Fibroblast of villous mesenchyme (primary cell): ENCODE results near the gene SPAG17. TPM values are rescaled to one million over a fixed set of nuclear protein-coding genes. Genes with fewer than 3 reads are reported as not detected.

ENCODE experiments used
- DNase-seq: peaks from one replicate; pipeline ENCODE4 v3.0.0-alpha.2; 2010; ENCODE audit warnings: low read depth
- H3K4me3 ChIP-seq: 2 replicates; pipeline ENCODE4 v1.5.1; 2011; ENCODE audit warnings: low read depth, mild to moderate bottlenecking, low read length
- total RNA-seq: library from RNA; depleted of rRNA; stranded (reverse); fragments of >200 nt; gene quantifications from 2 replicates; pipeline ENCODE4 v1.2.3, GENCODE V29; 2012
- TF ChIP-seq, protein P1 (sequence below): IDR thresholded peaks from 2 replicates; pipeline ENCODE4 v1.5.1; 2012; ENCODE audit warnings: low read depth, mild to moderate bottlenecking, low read length; ENCODE audit not compliant: insufficient read depth

The SPAG17 gene
- total RNA-seq, 1 donor: not detected

DNA sequence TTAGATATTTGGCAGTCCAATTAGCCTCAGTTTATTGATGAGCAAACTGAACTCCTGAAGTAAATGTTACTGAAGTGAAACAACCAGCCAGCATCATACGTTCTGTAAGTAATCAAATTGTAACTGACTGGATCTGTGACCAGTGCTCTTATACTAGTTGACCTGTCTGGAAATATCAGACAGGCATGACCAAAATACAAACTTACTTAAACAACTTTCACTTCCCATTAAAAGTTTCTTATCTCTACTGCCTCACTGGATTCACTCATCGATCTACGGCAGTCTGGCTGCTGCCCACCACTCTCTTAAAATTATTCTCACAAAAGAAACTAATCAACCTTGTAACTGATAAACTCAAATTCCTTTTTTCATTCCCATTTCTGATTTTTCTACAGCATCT lies 199.1 kb downstream of the SPAG17 start:
- TF ChIP-seq, protein P1, sequence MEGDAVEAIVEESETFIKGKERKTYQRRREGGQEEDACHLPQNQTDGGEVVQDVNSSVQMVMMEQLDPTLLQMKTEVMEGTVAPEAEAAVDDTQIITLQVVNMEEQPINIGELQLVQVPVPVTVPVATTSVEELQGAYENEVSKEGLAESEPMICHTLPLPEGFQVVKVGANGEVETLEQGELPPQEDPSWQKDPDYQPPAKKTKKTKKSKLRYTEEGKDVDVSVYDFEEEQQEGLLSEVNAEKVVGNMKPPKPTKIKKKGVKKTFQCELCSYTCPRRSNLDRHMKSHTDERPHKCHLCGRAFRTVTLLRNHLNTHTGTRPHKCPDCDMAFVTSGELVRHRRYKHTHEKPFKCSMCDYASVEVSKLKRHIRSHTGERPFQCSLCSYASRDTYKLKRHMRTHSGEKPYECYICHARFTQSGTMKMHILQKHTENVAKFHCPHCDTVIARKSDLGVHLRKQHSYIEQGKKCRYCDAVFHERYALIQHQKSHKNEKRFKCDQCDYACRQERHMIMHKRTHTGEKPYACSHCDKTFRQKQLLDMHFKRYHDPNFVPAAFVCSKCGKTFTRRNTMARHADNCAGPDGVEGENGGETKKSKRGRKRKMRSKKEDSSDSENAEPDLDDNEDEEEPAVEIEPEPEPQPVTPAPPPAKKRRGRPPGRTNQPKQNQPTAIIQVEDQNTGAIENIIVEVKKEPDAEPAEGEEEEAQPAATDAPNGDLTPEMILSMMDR: no peak
- no peak for DNase-seq
- no peak overlapping the region for H3K4me3 ChIP-seq

DNA sequence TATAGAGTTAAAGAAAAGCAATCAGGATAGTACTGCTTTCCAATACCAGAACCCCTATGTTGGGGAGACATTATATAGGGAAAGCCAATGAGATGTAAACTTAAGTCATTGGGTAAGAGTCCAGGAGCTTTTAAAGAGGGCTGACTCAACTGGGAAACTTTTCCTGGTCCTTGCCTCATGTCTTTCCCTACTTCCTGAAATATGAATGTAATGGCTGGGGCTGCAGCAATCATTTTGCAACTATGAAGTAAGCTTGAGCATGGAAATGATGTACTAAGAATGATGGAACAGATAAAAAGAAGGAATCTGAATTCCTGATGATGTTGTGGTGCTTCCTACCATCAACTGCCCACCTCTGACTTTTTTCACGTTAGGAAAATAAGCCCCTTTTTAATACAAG lies 199.8 kb downstream of the SPAG17 start:
- TF ChIP-seq, protein P1: no peak
- no peak overlapping the region for H3K4me3 ChIP-seq
- no peak for DNase-seq

DNA sequence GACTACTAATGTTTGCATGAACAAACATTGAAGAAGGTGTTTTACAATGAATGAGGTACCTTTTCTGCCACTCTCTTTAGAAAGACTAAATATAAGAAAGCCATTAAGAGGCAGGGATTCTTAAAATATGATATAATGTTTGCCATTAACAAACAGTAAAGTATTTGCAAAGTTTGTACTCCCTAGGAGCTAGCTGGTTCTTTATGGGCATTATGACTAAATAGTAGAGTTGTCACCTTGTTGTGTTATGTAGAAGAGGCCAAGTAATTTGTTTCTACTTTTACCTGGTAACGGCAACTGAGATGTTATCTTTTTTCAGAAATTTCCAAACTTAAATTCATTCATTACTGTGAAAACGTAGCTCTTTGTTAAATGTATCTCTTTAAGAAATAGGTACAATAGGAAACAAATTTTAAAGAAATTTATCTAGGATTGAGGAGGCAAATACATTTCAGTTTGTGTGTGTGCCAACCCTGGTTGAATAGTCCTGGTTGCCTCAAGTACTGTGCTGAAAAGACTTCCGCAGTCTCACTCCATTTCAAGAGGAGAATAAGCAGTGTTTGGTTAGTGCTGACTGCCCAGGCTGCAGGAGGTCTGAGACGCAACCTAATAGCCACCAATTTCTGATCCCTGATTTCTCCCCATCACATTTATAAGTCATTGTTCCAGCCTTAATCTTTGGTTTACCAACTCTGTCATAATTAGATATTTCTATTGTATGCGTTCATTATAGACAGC lies 203.4 kb downstream of the SPAG17 start:
- TF ChIP-seq, protein P1: no peak
- no peak for DNase-seq
- no peak overlapping the region for H3K4me3 ChIP-seq

DNA sequence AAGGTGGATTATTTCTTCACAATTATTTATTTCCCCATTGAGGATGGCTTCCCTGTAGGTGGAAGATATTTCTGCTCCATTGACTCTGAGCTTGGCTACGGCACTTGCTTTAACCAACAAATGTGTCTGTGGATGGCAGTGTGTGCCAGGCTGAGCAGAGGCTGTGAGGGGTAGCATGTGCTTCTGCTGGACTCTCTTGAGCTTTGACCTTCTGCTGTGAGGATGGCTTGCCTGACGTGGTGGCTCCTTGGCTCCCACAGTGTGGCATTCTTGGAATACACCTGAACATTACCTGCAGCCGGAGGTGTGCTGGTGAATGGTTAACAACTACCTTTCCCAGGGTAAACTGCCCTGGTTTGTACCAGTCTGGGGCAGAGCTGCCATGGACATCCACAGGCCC lies 208.6 kb downstream of the SPAG17 start:
- H3K4me3 ChIP-seq: no peak overlapping the region
- no peak for DNase-seq
- TF ChIP-seq, protein P1: no peak

DNA sequence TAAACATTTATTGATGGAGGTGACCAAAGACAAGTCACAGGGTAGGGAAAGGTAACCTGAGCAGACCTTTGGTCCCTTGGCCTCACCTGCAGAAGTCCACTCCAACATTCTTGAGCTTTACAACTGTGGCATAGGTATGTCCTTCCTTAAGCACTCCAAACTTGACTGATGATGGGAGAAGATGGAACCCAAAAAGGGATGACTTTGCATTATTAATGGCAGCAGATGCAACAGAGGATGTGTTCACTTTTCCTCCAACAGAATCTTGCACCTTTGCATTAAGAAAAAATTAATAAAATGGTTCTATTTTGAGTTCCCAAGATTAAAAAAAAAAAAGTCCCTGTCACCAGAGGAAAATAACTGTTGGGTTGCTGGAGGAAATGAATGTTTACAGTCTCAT lies 213.3 kb downstream of the SPAG17 start:
- TF ChIP-seq, protein P1: no peak
- H3K4me3 ChIP-seq: no peak overlapping the region
- DNase-seq: no peak

DNA sequence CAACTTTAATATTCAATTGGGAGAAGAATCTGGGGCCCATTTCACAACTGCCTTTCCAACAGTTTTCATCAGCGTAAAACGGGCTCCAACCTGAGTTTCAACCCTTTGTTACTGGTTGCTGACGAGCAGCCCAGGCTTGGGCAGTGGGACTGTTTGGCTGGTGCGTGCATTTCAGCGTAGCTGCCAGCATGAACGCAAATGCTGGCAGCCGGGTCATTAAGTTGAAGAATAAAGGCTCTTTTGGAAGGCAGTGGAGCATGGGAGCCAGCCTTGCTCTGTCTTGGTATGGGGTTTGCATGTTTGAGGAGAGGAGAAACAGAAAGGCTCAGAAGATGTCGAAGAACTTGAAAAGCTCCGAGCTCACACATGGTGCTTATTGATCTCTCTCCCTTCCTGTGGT lies 214.8 kb downstream of the SPAG17 start:
- no peak for DNase-seq
- TF ChIP-seq, protein P1: no peak
- no peak overlapping the region for H3K4me3 ChIP-seq

DNA sequence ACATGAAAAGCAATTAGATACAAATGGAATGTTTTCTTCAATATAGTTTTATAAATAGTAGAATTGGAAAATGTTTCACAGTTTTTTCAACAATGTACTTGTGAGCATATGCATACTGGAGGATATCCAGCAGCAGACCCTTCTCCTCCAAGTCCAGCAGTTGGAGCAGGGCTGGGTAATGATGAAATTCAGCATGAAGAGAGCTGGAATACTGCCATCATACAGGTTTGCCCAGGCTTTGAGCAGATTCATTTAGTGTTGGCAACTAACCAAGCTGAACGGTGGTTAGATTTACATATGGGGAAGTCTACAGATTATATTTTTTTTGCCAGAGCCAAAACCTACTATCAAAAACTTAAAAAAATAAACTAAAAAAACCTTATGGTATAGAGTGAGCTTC lies 217.1 kb downstream of the SPAG17 start:
- peak; percentile 10 for DNase-seq
- no peak overlapping the region for H3K4me3 ChIP-seq
- TF ChIP-seq, protein P1: no peak
